HEK293T (cell line): ENCODE measurements around the gene CCDC187.
"Not testable (repeated sequence)": the region's sequence is repeated elsewhere in the genome, so short reads cannot be mapped to it uniquely, and the experiment has no call there.

ENCODE experiments used
- SP1 ChIP-seq: fragments of 450-650 bp; IDR thresholded peaks from 2 replicates; pipeline ENCODE4 v1.6.1; 2017
- TARDBP ChIP-seq: fragments of 450-650 bp; IDR thresholded peaks from 2 replicates; pipeline ENCODE4 v1.6.1; 2016
- TF ChIP-seq, protein P1 (sequence below): fragments of 450-650 bp; IDR thresholded peaks from 2 replicates; pipeline ENCODE4 v1.6.1; 2016

DNA sequence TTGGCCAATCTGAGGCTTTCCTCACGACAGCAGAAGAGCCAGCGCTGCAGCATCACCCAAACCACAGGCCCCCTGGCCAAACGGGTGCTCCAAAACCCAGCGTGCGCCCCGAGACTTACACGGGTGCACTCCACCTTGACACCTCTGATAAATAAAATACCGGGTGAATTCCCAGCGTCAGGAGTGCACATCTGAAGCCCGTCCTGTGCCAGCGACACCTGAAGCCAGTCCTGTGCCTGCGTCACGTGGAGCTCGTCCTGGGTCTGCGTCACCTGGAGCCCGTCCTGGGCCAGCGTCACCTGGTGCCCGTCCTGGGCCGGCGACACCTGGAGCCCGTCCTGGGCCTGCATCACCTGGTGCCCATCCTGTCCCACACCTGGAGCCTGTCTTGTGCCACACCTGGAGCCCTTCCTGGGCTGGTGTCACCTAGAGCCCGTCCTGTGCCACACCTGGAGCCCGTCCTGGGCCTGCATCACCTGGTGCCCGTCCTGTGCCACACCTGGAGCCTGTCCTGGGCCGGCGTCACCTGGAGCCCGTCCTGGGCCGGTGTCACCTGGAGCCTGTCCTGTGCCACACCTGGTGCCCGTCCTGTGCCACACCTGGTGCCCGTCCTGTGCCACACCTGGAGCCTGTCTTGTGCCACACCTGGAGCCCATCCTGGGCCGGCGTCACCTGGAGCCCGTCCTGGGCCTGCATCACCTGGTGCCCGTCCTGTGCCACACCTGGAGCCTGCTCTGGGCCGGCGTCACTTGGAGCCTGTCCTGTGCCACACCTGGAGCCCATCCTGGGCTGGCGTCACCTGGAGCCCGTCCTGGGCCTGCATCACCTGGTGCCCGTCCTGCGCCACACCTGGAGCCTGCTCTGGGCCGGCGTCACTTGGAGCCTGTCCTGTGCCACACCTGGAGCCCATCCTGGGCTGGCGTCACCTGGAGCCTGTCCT is 67.2 kb downstream of the CCDC187 start:
- not testable (repeated sequence) for TF ChIP-seq SP1, TARDBP
- TF ChIP-seq, protein P1, sequence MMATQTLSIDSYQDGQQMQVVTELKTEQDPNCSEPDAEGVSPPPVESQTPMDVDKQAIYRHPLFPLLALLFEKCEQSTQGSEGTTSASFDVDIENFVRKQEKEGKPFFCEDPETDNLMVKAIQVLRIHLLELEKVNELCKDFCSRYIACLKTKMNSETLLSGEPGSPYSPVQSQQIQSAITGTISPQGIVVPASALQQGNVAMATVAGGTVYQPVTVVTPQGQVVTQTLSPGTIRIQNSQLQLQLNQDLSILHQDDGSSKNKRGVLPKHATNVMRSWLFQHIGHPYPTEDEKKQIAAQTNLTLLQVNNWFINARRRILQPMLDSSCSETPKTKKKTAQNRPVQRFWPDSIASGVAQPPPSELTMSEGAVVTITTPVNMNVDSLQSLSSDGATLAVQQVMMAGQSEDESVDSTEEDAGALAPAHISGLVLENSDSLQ: not testable (repeated sequence)
